ENCODE data around the gene PPTC7.

DNA sequence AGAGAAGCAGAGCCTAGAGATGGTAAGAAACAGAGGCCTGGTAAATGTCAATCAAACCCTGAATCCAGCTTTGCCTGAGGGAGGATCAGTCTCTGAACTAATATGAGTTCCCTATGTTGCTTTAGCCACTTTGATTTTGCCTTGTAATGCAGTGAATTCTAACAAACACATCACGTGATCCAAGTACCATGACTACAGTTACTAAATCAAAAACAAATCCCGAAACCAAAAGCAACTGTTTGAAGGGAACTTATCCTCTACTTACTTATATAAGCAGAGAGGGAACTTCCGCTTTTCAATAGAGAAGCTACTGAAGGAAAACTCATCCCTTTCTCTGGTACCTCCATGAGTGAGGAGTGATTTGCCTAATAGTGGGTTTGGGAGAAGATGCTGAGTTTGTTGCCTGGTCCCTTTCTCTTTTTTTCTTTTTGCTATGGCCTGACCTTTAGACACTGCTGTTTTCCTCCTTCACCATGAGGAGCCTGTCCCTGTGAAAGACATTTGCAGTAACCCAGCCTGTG lies 7.7 kb upstream of the PPTC7 start:
- TF ChIP-seq POLR2AphosphoS5 (IDR thresholded peaks at IDR 0.05; ENCODE audit: low read depth, low read length): no peak; the same call in 1 of the 2 replicates
- TF ChIP-seq POLR2A (IDR thresholded peaks at IDR 0.05; ENCODE audit: low read depth, low read length): peak; percentile 51

All from GM12891 (cell line).